ENCODE data around the gene USP14.
"Not testable (repeated sequence)": the region's sequence is repeated elsewhere in the genome, so short reads cannot be mapped to it uniquely, and the experiment has no call there.

USP14 gene

DNA sequence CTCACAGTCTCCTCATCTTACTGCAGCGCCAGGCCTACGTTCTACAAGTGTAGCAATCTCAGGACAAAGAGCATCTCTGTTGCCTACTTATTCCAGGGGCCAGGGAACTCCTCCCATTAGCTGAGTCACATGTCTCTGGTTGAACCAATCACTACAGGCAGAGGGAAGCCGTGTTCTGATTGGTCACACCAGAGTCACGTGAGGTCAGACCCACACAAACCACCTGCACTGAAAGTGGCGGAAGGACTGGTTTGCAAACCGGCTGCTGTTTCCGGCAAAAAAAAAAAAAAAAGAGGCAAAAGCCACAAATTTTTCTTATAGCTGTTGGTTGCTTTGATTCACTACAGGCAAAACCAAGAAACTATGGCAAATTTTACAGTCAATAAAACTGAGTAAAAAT, 21.9 kb upstream of the USP14 start:
- H3K9ac ChIP-seq (ENCODE audit: low read depth, low read length): no peak overlapping the region
- WGBS: 71% methylated on average over 6 of the region's 7 CpGs
- H3K27me3 ChIP-seq (ENCODE audit: insufficient read depth, low read length): no peaks in the 10 kb centered on the region
- peaks cover 51% of the 10 kb centered on the region for H3K9me3 ChIP-seq (ENCODE audit: insufficient read depth, low read depth, low read length)
- H3K4me3 ChIP-seq (ENCODE audit: low read length): no peak overlapping the region
- no peaks in the 10 kb centered on the region for H3K36me3 ChIP-seq (ENCODE audit: insufficient read depth, low read length)
- no peaks in the 10 kb centered on the region for H3K4me1 ChIP-seq (ENCODE audit: insufficient read depth, low read length)
- H3K27ac ChIP-seq (ENCODE audit: low read depth, low read length): no peak overlapping the region

- no peak overlapping the region for H3K4me3 ChIP-seq (ENCODE audit: low read length)
- H3K27ac ChIP-seq (ENCODE audit: low read depth, low read length): no peak overlapping the region
- H3K4me1 ChIP-seq (ENCODE audit: insufficient read depth, low read length): no peaks in the 10 kb centered on the region
- no peak overlapping the region for H3K9ac ChIP-seq (ENCODE audit: low read depth, low read length)
- 76% methylated on average over 4 of the region's 5 CpGs for WGBS
- no peaks in the 10 kb centered on the region for H3K27me3 ChIP-seq (ENCODE audit: insufficient read depth, low read length)
- H3K9me3 ChIP-seq (ENCODE audit: insufficient read depth, low read depth, low read length): peaks cover 52% of the 10 kb centered on the region
- no peaks in the 10 kb centered on the region for H3K36me3 ChIP-seq (ENCODE audit: insufficient read depth, low read length)
These were observed 21.0 kb upstream of the USP14 start for GRCh38 chr18:137327-137726.

- Histone ChIP-seq H3K9ac (ENCODE audit: low read depth, low read length) (no peak overlapping the region), H3K36me3 (ENCODE audit: insufficient read depth, low read length) (no peaks in the 10 kb centered on the region), H3K4me3 (ENCODE audit: low read length) (no peak overlapping the region), H3K4me1 (ENCODE audit: insufficient read depth, low read length) (no peaks in the 10 kb centered on the region), H3K27me3 (ENCODE audit: insufficient read depth, low read length) (no peaks in the 10 kb centered on the region), H3K9me3 (ENCODE audit: insufficient read depth, low read depth, low read length) (peaks cover 38% of the 10 kb centered on the region), H3K27ac (ENCODE audit: low read depth, low read length) (no peak overlapping the region)
- WGBS: 87% methylated on average over 7 of the region's 7 CpGs
These were observed 17.6 kb upstream of the USP14 start for GRCh38 chr18:140670-141266.

- not testable (repeated sequence) for H3K9ac ChIP-seq (ENCODE audit: low read depth, low read length)
- WGBS: 81% methylated on average over 7 of the region's 7 CpGs
These were observed 15.6 kb upstream of the USP14 start for GRCh38 chr18:142624-143296.

GRCh38 chr18:148841-149240, 9.5 kb upstream of the USP14 start:
- Histone ChIP-seq H3K4me3 (ENCODE audit: low read length) (no peak overlapping the region), H3K27ac (ENCODE audit: low read depth, low read length) (no peak overlapping the region)

More at GRCh38 chr18:142624-143296, 15.6 kb upstream of the USP14 start:
- H3K36me3 ChIP-seq (ENCODE audit: insufficient read depth, low read length); H3K27ac ChIP-seq (ENCODE audit: low read depth, low read length); H3K27me3 ChIP-seq (ENCODE audit: insufficient read depth, low read length); H3K4me3 ChIP-seq (ENCODE audit: low read length); H3K4me1 ChIP-seq (ENCODE audit: insufficient read depth, low read length): not testable (repeated sequence)
- peaks cover 28% of the 10 kb centered on the region for H3K9me3 ChIP-seq (ENCODE audit: insufficient read depth, low read depth, low read length)

DNA sequence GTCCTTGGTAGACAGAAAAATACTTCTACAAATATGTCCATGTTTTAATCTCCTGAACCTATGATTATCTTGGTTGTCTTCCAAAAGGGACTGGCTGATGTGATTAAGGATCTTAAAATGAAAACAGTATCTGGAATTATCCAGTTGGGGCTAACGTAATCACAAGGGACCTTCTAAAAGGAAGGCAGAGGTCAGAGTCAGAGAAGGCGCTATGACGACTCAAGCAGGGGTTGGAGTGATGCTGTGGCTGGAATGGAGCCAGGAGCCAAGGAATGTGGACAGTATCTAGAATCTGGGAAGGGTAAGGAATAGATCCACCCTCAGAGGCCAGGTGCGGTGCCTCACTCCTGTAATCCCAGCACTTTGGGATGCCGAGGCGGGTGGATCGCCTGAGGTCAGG, 4.2 kb upstream of the USP14 start:
- H3K27me3 ChIP-seq (ENCODE audit: insufficient read depth, low read length): peaks cover 15% of the 10 kb centered on the region
- WGBS: 92% methylated on average over 7 of the region's 7 CpGs
- no peak overlapping the region for H3K9ac ChIP-seq (ENCODE audit: low read depth, low read length)
- H3K27ac ChIP-seq (ENCODE audit: low read depth, low read length): no peak overlapping the region
- no peaks in the 10 kb centered on the region for H3K4me1 ChIP-seq (ENCODE audit: insufficient read depth, low read length)
- no peak overlapping the region for H3K4me3 ChIP-seq (ENCODE audit: low read length)
- H3K36me3 ChIP-seq (ENCODE audit: insufficient read depth, low read length): no peaks in the 10 kb centered on the region
- no peaks in the 10 kb centered on the region for H3K9me3 ChIP-seq (ENCODE audit: insufficient read depth, low read depth, low read length)

More at GRCh38 chr18:148841-149240, 9.5 kb upstream of the USP14 start:
- Histone ChIP-seq H3K36me3 (ENCODE audit: insufficient read depth, low read length) (no peaks in the 10 kb centered on the region), H3K27me3 (ENCODE audit: insufficient read depth, low read length) (no peaks in the 10 kb centered on the region), H3K9me3 (ENCODE audit: insufficient read depth, low read depth, low read length) (peaks cover 3% of the 10 kb centered on the region; the same call in 1 of the 2 replicates), H3K4me1 (ENCODE audit: insufficient read depth, low read length) (no peaks in the 10 kb centered on the region), H3K9ac (ENCODE audit: low read depth, low read length) (no peak overlapping the region)
- 95% methylated on average over 4 of the region's 6 CpGs for WGBS

DNA sequence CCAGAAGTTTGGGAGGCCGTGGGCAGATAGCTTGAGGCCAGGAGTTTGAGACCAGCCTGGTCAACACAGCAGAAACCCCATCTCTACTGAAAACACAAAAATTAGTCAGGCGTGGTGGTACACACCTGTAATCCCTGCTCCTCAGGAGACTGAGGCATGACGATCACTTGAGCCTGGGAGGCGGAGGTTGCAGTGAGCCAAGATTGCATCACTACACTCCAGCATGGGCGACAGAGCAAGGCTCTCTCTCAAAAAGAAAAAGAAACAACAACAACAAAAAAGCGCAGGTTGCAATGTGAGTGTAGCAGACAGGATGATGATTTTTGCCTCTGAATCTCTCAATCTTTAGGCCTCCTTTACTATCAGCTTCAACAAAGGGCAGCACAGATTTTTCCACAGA, 2.7 kb upstream of the USP14 start:
- no peaks in the 10 kb centered on the region for H3K9me3 ChIP-seq (ENCODE audit: insufficient read depth, low read depth, low read length)
- peaks cover 15% of the 10 kb centered on the region for H3K27me3 ChIP-seq (ENCODE audit: insufficient read depth, low read length)
- peaks cover 11% of the 10 kb centered on the region for H3K4me1 ChIP-seq (ENCODE audit: insufficient read depth, low read length)
- H3K4me3 ChIP-seq (ENCODE audit: low read length): no peak overlapping the region
- no peak overlapping the region for H3K27ac ChIP-seq (ENCODE audit: low read depth, low read length)
- no peak overlapping the region for H3K9ac ChIP-seq (ENCODE audit: low read depth, low read length)
- H3K36me3 ChIP-seq (ENCODE audit: insufficient read depth, low read length): no peaks in the 10 kb centered on the region
- 86% methylated on average over 5 of the region's 6 CpGs for WGBS

- H3K9me3 ChIP-seq (ENCODE audit: insufficient read depth, low read depth, low read length): no peaks in the 10 kb centered on the region
- H3K36me3 ChIP-seq (ENCODE audit: insufficient read depth, low read length): peaks cover 2% of the 10 kb centered on the region; the same call in 1 of the 2 replicates
- H3K27me3 ChIP-seq (ENCODE audit: insufficient read depth, low read length): peaks cover 15% of the 10 kb centered on the region
- no peak overlapping the region for H3K27ac ChIP-seq (ENCODE audit: low read depth, low read length)
- H3K4me3 ChIP-seq (ENCODE audit: low read length): no peak overlapping the region
- 94% methylated on average over 6 of the region's 6 CpGs for WGBS
- H3K9ac ChIP-seq (ENCODE audit: low read depth, low read length): no peak overlapping the region
- peaks cover 11% of the 10 kb centered on the region for H3K4me1 ChIP-seq (ENCODE audit: insufficient read depth, low read length)
These were observed 1.7 kb upstream of the USP14 start for GRCh38 chr18:156514-157230.

GRCh38 chr18:159037-159652, 788 bp downstream of the USP14 start:
- peaks cover 15% of the 10 kb centered on the region for H3K36me3 ChIP-seq (ENCODE audit: insufficient read depth, low read length)
- H3K4me1 ChIP-seq (ENCODE audit: insufficient read depth, low read length): peaks cover 11% of the 10 kb centered on the region
- H3K27ac ChIP-seq (ENCODE audit: low read depth, low read length): peak overlapping the region; percentile 92; the same call in 1 of the 2 replicates
- H3K9me3 ChIP-seq (ENCODE audit: insufficient read depth, low read depth, low read length): no peaks in the 10 kb centered on the region
- H3K27me3 ChIP-seq (ENCODE audit: insufficient read depth, low read length): peaks cover 15% of the 10 kb centered on the region
- H3K4me3 ChIP-seq (ENCODE audit: low read length): peak overlapping the region; percentile 95
- H3K9ac ChIP-seq (ENCODE audit: low read depth, low read length): peak overlapping the region; percentile 89
- 4% methylated on average over 23 of the region's 23 CpGs for WGBS

DNA sequence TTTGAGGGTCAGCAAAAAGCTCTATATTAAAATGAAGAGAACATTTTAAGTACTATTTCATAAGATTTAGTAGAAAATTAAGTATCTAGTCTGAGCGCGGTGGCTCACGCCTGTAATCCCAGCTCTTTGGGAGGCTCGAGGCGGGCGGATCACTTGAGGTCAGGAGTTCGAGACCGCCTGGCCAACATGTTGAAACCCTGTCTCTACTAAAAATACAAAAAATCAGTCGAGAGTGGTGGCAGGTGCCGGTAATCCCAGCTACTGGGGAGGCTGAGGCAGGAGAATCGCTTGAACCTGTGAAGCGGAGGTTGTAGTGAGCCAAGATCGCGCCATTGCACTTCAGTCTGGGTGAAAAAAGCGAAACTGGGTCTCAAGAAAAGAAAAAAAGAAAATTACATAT, 1.6 kb downstream of the USP14 start:
- H3K4me1 ChIP-seq (ENCODE audit: insufficient read depth, low read length): peaks cover 11% of the 10 kb centered on the region
- H3K36me3 ChIP-seq (ENCODE audit: insufficient read depth, low read length): peaks cover 22% of the 10 kb centered on the region
- H3K4me3 ChIP-seq (ENCODE audit: low read length): peak overlapping the region; percentile 95
- 94% methylated on average over 14 of the region's 15 CpGs for WGBS
- no peaks in the 10 kb centered on the region for H3K9me3 ChIP-seq (ENCODE audit: insufficient read depth, low read depth, low read length)
- peaks cover 15% of the 10 kb centered on the region for H3K27me3 ChIP-seq (ENCODE audit: insufficient read depth, low read length)
- H3K9ac ChIP-seq (ENCODE audit: low read depth, low read length): no peak overlapping the region
- H3K27ac ChIP-seq (ENCODE audit: low read depth, low read length): no peak overlapping the region

Data from HUES64 (cell line).